Dendritic cell treated with granulocyte-macrophage colony-stimulating factor and Interleukin-4, amounts not matched to agents 40 ng/mL and 50 ng/mL, for 4 days (primary cell): ENCODE results near the gene FLT4.

Experiments
- H3K27ac Mint-ChIP-seq: one replicate; pipeline ENCODE4 v1.8.0; 2022; ENCODE audit warnings: mild to moderate bottlenecking, mixed read lengths
- H3K27me3 Mint-ChIP-seq: one replicate; pipeline ENCODE4 v1.8.0; 2022; ENCODE audit warnings: mild to moderate bottlenecking, mixed read lengths
- H3K36me3 Mint-ChIP-seq: one replicate; pipeline ENCODE4 v1.8.0; 2022; ENCODE audit warnings: low read depth, mixed read lengths
- H3K4me1 Mint-ChIP-seq: one replicate; pipeline ENCODE4 v1.8.0; 2022; ENCODE audit warnings: low read depth, mixed read lengths
- H3K4me3 Mint-ChIP-seq: one replicate; pipeline ENCODE4 v1.8.0; 2022; ENCODE audit warnings: mild to moderate bottlenecking, moderate library complexity, mixed read lengths
- H3K9me3 Mint-ChIP-seq: one replicate; pipeline ENCODE4 v1.8.0; 2022; ENCODE audit warnings: mixed read lengths
- intact Hi-C: fragments of 100-400 bp; cut with micrococcal nuclease; formaldehyde crosslinking; loops from one replicate; pipeline ENCODE4 v1.15.0; 2022

Gene FLT4

DNA sequence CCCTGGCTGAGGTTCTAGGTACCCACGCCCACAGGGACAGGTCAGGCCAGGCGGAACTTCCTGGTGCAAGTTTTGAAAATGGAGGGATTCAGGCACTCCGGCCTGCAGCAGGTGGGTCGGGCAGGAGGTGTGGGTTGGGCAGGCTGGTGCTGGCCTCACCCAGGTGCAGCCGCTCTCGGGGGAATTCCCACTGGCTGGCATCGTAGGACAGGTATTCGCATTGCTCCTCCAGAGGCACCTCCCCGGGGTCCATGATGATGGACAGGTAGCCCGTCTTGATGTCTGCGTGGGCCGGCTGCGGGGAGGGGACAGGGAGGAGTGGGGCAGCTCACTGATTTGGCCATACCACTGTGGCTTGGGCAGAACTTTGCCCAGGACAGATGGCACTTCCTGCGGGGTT, 29.4 kb downstream of the FLT4 start:
- H3K27ac Mint-ChIP-seq: no peak overlapping the region
- H3K4me1 Mint-ChIP-seq: no peaks in the 10 kb centered on the region
- no peak overlapping the region for H3K4me3 Mint-ChIP-seq
- no peaks in the 10 kb centered on the region for H3K9me3 Mint-ChIP-seq
- intact Hi-C loops: no loop called here
- no peaks in the 10 kb centered on the region for H3K36me3 Mint-ChIP-seq
- peaks cover 12% of the 10 kb centered on the region for H3K27me3 Mint-ChIP-seq

- Mint-ChIP-seq H3K27me3 (peaks cover 12% of the 10 kb centered on the region), H3K4me1 (no peaks in the 10 kb centered on the region), H3K4me3 (no peak overlapping the region), H3K27ac (no peak overlapping the region), H3K36me3 (no peaks in the 10 kb centered on the region), H3K9me3 (no peaks in the 10 kb centered on the region)
- intact Hi-C loops: no loop called here
These were observed 29.9 kb downstream of the FLT4 start for GRCh38 chr5:180619563-180619915.

DNA sequence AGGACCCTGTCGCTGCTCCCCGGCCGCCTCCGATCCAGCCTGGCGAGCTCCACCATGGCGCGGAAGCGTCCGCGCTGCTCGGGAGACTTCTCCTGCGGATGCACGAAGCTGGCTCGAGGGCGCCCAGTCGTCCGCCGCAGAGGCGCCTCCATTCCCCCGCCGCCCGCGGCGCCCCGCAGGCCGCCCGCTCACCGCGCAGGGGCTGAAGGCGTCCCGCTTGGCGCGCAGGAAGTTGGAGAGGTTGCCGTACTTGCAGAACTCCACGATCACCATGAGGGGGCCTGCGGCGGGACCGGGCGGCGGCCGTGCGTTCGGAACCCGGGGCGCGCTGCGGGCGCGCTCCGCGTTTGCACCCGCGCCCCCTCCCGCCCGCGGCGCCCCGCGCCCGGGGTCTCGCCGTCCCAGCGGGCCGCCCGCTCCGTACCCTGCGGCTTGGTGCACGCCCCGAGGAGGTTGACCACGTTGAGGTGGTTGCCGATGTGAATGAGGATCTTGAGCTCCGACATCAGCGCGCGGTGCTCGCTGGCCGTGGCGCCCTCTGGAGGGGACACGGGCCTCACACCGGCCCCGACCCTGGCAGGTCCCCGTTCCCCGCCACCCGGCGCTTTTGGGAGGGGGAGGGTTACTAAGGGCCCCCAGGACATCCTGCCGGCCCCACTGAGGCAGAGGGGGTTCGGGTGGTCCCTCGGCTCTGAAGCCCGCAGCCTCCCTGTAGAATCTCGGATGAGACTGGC, 30.4 kb downstream of the FLT4 start:
- Mint-ChIP-seq H3K27ac (no peak overlapping the region), H3K27me3 (peaks cover 12% of the 10 kb centered on the region), H3K36me3 (no peaks in the 10 kb centered on the region), H3K4me1 (no peaks in the 10 kb centered on the region), H3K9me3 (no peaks in the 10 kb centered on the region), H3K4me3 (no peak overlapping the region)
- intact Hi-C loops: no loop called here

- intact Hi-C loops: no loop called here
- Mint-ChIP-seq H3K9me3 (no peaks in the 10 kb centered on the region), H3K4me3 (no peak overlapping the region), H3K27ac (no peak overlapping the region), H3K36me3 (no peaks in the 10 kb centered on the region), H3K4me1 (no peaks in the 10 kb centered on the region), H3K27me3 (peaks cover 12% of the 10 kb centered on the region)
These were observed 30.9 kb downstream of the FLT4 start for GRCh38 chr5:180618487-180618828.

GRCh38 chr5:180613814-180614188, 35.6 kb downstream of the FLT4 start:
- Mint-ChIP-seq H3K27me3 (peaks cover 6% of the 10 kb centered on the region), H3K27ac (no peak overlapping the region), H3K4me3 (no peak overlapping the region), H3K36me3 (no peaks in the 10 kb centered on the region), H3K9me3 (no peaks in the 10 kb centered on the region), H3K4me1 (no peaks in the 10 kb centered on the region)
- intact Hi-C loops: no loop called here

GRCh38 chr5:180613188-180613813, 36.1 kb downstream of the FLT4 start:
- intact Hi-C loops: no loop called here
- Mint-ChIP-seq H3K4me1 (no peaks in the 10 kb centered on the region), H3K4me3 (no peak overlapping the region), H3K36me3 (no peaks in the 10 kb centered on the region), H3K9me3 (no peaks in the 10 kb centered on the region), H3K27ac (no peak overlapping the region), H3K27me3 (peaks cover 2% of the 10 kb centered on the region)

DNA sequence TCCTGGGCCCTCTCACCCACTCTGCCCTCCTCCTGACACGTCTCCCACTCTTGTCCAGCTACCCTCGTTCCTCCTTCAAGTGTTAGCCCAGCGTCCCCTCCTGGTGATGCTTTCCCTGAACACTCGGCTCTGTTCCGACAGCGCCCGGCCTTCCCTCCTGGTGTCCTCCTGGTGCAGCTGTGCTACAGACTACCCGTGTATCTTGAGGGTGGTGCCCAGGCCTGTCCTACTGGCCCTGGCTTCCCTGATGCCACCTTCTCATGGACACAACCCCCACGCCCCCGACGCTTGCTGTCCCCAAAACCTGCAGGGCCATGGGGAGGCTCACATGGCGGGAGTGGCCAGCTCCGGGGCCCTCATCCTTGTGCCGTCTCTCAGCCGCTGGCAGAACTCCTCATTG, 36.7 kb downstream of the FLT4 start:
- Mint-ChIP-seq H3K4me3 (no peak overlapping the region), H3K27me3 (no peaks in the 10 kb centered on the region), H3K27ac (no peak overlapping the region), H3K4me1 (no peaks in the 10 kb centered on the region), H3K36me3 (no peaks in the 10 kb centered on the region), H3K9me3 (no peaks in the 10 kb centered on the region)
- intact Hi-C loops: no loop called here

DNA sequence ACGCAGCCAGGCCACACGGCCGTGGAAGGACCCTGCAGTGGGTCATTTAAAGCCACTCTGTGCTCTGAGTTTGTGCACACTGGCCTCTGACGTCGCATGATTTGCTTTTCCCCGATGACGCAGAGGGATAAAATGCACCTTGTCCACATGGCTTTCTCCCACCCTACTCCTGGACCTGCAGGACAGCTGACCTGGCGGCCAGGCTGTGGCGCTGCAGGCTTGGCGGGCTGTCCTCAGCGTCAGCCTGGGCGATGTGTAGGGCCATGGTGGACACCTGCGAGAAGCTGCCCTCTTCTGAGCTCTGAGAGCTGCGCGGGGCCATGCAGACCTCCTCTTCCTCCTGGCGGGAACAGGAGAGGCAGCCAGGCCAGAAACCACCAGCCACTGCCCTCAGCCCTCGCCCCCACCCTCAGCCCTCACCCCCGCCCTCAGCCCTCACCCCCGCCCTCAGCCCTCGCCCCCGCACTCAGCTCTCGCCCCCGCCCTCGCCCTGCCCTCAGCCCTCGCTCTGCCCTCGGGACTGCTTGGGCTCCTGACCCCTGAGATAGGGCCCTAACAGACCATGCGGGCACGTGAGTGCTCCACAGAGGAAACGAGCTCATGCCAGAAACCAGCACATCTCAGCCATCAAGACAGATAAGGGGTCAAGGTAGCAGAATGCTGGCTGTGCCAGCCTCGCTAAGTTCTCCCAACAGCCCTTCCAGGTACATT, 38.1 kb downstream of the FLT4 start:
- H3K27me3 Mint-ChIP-seq: no peaks in the 10 kb centered on the region
- H3K36me3 Mint-ChIP-seq: no peaks in the 10 kb centered on the region
- no peak overlapping the region for H3K4me3 Mint-ChIP-seq
- H3K4me1 Mint-ChIP-seq: no peaks in the 10 kb centered on the region
- intact Hi-C loops: no loop called here
- no peak overlapping the region for H3K27ac Mint-ChIP-seq
- H3K9me3 Mint-ChIP-seq: no peaks in the 10 kb centered on the region

GRCh38 chr5:180609817-180610550, 39.4 kb downstream of the FLT4 start:
- H3K27ac Mint-ChIP-seq: no peak overlapping the region
- no peak overlapping the region for H3K4me3 Mint-ChIP-seq
- H3K27me3 Mint-ChIP-seq: no peaks in the 10 kb centered on the region
- intact Hi-C loops: no loop called here
- H3K9me3 Mint-ChIP-seq: no peaks in the 10 kb centered on the region
- no peaks in the 10 kb centered on the region for H3K36me3 Mint-ChIP-seq
- H3K4me1 Mint-ChIP-seq: no peaks in the 10 kb centered on the region

- Mint-ChIP-seq H3K36me3 (no peaks in the 10 kb centered on the region), H3K27me3 (no peaks in the 10 kb centered on the region), H3K27ac (no peak overlapping the region), H3K4me1 (no peaks in the 10 kb centered on the region), H3K9me3 (no peaks in the 10 kb centered on the region), H3K4me3 (no peak overlapping the region)
- intact Hi-C loops: no loop called here
These were observed 40.0 kb downstream of the FLT4 start for GRCh38 chr5:180609386-180609785.

GRCh38 chr5:180608572-180609310, 40.7 kb downstream of the FLT4 start:
- Mint-ChIP-seq H3K4me1 (no peaks in the 10 kb centered on the region), H3K27ac (no peak overlapping the region), H3K4me3 (no peak overlapping the region), H3K9me3 (no peaks in the 10 kb centered on the region), H3K36me3 (no peaks in the 10 kb centered on the region), H3K27me3 (no peaks in the 10 kb centered on the region)
- intact Hi-C loops: no loop called here

DNA sequence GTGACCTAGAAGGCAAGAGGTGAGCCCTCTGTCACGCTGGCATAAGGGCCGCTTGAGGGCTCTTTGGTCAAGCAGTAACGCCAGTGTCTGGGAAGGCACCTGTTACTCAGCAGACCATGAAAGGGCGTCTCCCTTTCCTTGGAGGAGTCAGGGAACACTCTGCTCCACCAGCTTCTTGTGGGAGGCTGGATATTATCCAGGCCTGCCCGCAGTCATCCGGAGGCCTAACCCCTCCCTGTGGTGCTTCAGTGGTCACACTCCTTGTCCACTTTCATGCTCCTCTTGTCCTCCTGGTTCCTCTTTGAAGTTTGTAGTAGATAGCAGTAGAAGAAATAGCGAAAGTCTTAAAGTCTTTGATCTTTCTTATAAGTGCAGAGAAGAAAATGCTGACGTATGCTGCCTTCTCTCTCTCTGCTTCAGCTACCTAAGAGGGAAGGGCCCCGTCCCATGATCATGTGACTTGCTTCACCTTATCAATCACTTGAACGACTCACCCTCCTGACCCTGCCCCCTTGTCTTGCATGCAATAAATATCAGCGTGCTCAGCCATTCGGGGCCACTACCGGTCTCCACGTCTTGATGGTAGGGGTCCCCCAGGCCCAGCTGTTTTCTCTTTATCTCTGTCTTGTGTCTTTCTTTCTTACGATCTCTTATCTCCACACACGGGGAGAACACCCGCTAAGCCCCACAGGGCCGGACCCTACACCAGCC, 41.4 kb downstream of the FLT4 start:
- intact Hi-C loops: no loop called here
- H3K4me3 Mint-ChIP-seq: no peak overlapping the region
- H3K9me3 Mint-ChIP-seq: no peaks in the 10 kb centered on the region
- no peaks in the 10 kb centered on the region for H3K36me3 Mint-ChIP-seq
- H3K27me3 Mint-ChIP-seq: no peaks in the 10 kb centered on the region
- no peak overlapping the region for H3K27ac Mint-ChIP-seq
- H3K4me1 Mint-ChIP-seq: no peaks in the 10 kb centered on the region

DNA sequence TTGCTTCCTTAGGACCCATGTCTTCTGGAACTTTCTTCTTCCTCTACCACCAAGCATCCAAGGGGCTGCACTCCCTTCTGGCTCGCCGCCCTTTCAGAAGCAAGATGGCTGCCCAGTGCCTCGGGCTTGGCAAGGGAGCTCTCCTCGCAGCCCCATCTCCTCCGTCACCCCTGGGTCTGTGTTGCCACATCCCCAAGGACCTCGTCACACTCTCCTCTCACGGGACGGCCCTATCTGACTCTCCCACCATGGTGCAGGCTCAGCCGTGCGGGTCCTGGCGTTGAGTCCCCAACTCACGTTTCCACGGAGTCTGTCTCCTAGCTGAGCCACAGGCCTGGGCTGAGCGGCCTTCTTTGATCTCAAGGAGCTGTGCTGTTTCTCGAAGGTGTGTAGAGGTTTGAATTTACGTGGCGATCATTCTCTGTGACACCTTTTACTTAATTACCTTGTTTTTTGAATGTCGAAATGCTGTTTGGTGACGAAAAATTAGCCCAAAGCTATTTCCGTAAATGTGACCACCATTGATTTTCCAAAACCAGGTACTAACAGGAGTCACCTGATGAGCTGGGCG, 43.1 kb downstream of the FLT4 start:
- Mint-ChIP-seq H3K9me3 (no peaks in the 10 kb centered on the region), H3K27me3 (no peaks in the 10 kb centered on the region), H3K4me1 (no peaks in the 10 kb centered on the region), H3K4me3 (no peak overlapping the region), H3K36me3 (no peaks in the 10 kb centered on the region), H3K27ac (no peak overlapping the region)
- intact Hi-C loops: no loop called here
